ENCODE data around the gene BMAL1.
A peak's percentile ranks its signal among the peaks of the same experiment; 100 is the strongest.

Gene BMAL1

DNA sequence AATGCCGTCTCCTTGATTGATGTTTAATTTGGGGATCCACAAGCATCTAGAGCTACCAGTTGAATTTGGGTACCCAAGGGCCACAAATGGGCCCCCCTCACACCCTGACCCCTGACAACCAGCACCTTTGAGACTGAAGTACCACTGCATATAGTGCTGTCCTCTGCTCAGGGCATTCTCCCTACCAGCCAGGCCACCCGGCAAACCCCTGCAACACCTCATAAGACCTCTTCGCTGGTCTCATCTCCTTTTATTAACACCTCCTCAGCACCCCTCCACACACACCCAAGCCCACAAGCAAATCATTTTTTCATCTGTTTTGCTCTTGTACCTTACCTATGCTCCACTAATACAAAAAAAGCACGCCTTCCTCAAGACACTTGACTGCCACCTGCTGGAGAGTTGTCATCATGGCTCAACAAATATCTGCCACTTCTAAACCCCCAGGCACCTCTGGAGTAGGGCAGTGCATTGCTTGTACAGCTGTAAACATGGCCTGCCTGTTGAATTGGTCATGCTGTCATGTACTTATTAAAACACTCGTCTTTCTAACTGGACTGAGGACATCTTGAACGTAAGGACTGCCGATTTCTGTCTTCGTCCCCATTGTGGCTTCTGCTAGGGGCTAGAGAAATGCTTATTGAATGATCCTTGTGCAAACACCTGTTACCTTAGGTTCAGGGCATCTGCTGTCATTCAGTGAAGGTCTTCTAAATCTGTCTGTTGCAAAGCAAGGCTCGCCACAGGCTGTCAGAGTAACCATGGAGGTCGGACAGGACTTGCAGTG is 66.5 kb downstream of the BMAL1 start:
- peak; percentile 73 to 83 (median 80) for DNase-seq

DNA sequence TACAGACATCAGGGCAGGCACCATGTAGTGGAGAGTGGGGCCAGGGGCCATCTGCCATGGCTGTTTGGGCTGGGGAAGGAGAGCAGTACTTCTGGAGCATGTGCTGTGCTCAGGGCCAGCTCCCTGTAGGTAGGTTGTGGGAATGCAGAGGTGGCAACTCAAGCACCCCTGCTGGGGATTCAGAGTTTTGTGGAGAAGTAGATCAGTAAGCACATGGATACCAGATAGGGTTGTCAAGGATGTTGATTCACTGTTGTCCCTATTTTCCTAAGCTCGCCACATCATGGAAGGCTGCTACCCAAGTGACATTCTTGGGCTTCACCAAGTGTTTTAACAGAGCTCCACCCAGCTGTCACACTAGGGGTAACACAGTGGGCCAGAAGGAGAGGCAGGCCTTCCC is 67.2 kb downstream of the BMAL1 start:
- DNase-seq: no peak

DNA sequence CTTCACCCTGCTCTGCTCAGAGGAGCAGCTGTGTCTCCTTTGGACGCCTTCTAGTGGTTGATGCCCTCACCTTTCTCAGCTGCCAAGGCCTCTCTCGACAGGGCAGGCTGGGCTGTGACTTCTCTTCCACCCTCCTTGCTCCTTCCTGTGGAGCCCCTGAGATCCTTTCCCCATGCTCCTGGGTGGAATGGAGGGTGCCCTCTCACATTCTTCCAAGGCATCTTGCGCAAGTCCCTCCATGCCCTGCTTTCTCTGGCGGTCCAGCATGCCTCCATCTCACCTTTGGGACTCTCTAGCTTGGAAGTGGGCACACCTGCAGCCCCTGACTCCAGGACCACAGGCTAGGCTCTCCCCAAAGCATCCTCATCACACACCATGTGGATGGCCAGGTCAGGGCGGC is 68.9 kb downstream of the BMAL1 start:
- no peak for DNase-seq

DNA sequence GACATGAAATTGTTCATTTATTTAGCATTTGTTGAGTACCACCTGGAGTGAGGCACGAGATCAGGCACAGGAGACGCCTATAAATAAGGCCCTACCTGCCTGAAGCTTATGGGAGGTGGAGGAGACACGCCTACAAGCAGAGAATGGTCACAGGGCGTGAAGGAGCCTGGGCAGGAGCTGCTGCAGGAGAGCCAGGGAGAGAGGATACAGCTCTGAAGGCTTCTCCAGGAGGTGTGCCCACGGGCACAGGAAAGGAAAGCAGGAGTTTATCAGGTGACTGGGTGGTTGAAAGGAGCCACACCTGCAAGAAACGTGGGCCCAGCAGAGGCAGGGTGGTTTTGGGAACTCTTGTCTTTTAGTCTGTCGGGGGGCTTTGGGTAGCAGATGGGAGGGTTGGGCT is 70.3 kb downstream of the BMAL1 start:
- no peak for DNase-seq

DNA sequence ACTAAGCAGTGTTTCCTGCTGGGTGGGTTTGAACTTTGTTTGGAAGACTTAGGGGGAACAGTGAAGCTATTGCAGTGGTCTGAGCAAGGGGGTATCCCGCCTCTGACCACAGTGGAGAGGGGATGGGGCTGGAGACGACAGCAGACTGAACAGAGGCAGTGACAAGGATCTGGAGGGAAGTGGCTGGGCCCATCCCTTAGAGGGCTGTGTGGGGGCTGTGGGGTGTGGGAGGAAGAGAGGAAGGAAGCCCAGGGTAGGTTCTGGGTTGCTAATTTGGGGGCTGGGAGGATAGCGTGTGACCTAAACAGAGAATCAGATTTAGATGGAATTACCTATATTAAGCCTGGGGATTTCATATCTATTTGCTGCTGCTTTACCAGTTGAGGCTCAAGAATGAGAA is 70.7 kb downstream of the BMAL1 start:
- peak; percentile 15 to 65 (median 44) for DNase-seq

DNA sequence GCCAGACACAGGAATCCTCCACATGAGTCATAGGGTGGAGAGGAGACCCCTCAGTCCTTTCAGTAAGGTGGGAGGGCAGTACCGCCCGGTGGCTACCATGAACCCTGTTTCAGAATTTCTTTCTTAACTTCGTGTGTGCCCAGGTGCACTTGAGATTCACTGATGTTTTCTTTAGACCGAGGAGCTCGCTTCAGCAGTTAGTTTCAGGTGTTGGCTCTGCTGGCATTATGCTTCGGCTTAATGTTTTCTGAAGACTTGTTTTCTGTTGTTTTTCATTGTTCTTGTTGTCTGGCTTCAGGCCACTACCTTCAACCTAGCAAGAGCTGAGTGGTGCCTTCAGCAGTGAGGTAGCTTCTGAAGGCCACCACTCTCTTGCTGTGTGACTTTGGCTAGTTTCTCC is 71.5 kb downstream of the BMAL1 start:
- DNase-seq: no peak

DNA sequence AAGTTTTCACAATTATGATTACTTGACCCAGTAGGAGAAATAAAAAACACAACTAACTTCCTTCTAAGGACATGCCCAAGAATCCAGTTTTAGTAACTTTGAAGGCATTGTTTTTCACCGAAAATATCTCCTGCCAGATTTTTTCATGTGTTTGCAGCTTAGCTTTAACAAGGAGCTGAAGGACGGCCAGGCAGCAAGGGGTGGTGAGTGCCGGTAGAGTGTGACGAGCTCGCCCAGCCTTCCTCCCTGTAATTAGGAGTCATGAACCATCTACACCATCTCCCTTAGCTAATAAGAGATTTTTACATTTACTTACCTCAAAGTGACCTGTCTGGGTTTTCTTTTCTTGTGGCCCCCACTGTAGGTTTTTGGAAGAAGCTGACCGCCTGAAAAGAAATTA is 72.0 kb downstream of the BMAL1 start:
- no peak for DNase-seq

DNA sequence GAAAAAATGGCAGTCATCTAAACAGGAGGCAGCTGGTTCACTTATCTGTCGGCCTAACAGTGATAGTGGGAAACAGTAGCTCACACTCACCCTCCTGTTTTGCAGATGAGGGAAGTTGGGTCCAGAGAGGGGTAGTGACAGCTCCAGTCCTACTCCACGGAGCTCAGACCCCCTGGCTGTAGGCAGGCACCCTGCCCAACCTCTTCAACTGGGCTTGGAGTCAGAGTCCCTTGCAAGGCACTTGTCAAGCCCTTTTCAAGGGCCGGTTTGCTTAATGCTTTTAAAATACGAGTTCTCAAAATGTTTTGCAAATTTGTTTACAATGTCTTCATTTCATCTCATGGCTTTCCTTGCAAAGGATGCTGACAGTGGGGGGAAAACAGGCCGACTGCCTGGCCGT is 75.1 kb downstream of the BMAL1 start:
- DNase-seq: no peak

DNA sequence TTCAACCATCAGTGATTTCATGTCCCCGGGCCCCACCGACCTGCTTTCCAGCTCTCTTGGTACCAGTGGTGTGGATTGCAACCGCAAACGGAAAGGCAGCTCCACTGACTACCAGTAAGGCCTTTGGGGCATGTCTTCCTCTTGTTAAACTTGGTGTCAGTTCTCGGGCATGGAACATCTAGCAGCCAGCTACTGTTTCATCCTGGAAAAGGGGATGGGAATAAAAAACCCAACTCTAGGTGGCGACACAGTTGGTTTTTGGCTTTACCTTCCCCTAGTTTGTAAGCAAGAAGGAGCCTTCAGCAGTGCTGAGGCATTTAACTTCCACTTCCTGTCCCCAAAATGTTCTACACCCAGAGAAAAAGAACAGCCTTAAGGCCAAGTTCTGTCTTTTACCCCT is 76.7 kb downstream of the BMAL1 start:
- DNase-seq: peak in 1 of 4 experiments; percentile 18

DNA sequence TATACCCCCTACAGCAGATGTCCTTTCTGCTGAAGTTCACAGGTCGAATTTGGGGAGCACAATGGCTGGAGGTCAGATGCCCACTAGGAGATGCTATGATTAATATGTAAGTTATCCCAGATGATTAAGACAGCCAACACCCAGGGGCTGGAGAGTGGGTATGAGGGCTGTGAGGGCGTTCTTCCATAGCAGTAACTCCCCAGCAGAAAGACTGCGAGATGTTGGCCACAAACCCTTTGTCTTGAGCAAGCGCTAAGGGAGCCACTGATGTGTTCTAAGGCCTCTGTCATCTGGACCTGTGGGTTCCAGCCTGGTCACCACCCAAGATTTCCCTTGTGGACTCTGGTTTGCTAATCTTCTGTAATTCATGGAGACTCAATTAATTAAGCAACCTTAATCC is 77.6 kb downstream of the BMAL1 start:
- no peak for DNase-seq

DNA sequence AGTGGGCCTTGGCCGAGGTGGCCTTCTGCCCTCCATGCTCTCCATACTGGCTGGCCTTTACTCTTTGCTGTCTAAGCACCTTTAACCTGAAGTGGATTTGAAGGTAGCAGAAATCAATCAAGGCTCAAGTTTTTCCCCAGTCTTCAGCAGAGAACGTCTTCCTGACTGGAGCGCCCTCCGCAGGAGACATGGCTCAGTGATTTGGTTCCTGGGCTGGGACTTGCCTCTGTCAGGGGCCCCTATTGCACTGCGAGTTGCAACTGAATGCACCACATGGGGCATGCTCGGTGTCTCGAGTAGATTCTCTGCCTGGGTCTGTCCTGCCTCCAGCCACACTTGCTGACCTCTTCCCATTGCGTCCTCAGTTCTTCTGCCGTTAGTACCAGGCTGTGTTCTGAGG is 79.6 kb downstream of the BMAL1 start:
- no peak for DNase-seq

DNA sequence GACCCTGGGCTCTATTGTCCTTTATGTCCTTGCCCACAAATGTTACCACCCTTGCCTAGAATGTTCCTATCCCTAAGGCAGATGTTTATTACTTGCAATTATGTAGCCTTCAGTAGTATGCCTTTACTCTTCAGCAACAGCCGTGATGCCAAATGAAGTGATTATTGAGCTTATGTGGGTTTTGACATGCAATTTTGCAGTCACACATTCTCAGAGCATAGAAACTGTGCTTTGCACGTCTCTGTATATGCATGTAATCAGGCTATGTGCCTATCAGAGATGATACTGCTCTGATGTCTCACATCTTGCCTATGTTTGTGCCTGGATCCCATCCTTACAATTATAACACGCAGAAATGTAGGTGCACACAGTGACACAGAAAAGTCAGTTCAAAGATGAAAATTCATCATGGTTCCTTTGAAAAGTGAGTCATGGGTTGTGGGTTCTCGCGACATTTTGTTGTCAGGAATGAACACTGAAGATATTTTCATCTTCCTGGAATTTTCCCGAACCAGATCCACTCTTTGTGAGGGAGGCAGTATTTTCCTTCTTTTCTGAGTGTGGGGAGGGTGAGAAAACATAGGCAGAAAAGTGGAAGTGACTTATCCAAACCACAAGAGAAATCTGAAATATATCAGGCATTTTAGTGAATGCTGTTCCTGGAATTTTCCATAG is 81.1 kb downstream of the BMAL1 start:
- no peak for DNase-seq

DNA sequence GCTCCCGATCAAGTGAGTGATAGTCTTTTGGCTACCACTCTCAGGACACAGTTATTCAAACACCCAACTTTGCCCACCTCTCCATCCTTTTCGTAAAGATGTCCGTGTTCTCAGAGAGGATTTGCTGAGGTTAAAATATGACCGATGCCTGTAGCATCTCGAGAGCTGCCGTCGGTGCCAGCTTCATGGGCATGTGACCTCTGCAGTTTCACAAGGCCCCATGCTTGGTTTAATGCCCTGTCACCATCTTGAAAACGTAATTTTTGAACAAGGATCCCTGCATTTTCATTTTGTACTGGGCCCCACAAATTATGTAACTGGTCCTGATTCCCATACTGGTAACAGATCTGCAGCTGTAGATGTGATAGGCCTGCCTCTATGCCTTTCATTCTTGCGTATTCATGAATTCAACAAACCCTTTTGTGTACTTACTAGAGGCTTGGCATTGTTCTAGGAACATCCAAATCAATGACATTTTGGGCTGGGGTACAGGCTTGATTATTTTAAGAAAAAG is 85.1 kb downstream of the BMAL1 start:
- DNase-seq: no peak

DNA sequence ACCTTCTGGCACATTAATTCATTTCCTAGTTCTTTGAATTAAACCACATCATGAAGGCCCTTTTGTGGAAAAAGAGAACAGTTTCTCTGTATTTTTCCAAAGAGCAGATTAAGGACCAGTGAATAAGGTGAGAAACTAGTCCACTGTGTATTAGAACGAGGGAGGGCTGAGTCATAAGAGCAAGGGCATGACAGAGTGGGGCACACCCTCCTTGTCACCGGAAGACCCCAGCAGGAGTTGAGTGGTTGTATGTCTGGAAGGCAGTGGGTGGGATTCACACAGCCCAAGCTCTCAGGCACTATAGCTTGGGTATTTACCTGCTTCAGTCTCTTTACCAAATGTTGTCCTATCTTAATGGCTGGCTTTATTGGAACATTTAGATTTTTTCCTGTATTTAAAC is 86.8 kb downstream of the BMAL1 start:
- DNase-seq: no peak

DNA sequence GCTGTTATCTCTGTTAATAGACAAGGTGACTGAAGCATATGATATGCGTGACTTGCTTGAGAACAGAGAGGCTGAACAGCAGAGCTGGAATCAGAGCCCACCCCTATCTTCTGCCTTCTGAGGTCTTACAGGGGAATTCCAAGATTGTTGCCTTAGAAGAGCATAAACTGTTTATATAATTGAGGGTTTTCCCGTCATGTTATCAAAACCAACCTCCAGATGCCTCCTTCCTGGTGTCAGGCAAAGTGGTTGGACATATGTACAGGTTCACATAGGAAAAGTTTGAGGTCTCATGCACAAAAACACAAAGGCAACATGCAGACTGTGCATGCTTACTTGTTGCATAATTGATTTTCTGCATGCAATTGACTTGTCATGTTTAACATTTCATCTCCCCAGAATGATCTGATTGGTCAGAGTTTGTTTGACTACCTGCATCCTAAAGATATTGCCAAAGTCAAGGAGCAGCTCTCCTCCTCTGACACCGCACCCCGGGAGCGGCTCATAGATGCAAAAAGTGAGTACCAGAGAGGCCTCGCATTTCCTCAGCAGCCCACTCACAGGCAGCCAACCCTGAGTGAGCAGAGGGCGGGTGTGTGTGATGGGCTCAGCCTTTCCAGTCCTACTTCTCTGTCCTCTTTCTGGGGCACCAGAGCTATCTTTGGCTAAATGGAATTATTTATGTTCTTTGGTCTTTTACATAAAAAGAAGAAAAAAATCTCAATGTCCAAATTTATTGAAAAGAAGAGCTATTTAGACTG is 88.9 kb downstream of the BMAL1 start:
- DNase-seq: no peak

DNA sequence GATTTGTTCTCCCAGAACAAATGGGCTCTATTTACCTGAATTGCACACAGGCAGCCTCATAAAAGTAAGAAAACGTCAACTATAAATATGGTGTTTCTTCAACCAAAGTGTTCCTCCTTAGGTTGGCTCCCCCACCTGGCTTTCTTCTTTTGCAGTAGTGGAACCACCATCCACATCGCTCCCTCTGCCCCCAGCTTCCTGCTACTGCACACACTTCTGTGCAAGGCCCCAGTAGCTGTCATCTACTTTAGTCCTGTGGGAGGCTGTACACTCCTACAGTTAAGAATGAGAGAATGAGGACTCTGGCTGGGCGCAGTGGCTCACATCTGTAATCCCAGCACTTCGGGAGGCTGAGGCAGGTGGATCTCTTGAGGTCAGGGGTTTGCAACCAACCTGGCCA is 89.5 kb downstream of the BMAL1 start:
- DNase-seq: no peak

DNA sequence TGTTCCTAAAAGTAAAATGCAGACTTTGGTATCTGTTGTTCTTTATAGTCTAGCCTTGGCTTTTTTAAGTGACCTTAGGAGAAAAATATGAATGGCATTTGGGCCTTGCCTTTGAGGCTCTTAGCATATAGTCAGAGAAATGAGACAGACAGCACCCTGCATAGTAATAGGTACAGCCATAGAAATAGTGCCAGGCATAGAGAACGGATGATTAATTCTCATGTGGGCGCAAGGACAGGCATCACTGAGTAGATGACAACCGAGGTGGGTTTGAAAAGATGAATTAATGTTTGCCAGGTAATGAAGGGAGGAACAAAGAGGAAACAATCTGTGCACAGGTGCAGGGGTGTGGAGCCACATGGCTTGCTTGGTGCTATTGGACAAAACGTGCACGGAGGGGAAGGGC is 90.5 kb downstream of the BMAL1 start:
- no peak for DNase-seq

DNA sequence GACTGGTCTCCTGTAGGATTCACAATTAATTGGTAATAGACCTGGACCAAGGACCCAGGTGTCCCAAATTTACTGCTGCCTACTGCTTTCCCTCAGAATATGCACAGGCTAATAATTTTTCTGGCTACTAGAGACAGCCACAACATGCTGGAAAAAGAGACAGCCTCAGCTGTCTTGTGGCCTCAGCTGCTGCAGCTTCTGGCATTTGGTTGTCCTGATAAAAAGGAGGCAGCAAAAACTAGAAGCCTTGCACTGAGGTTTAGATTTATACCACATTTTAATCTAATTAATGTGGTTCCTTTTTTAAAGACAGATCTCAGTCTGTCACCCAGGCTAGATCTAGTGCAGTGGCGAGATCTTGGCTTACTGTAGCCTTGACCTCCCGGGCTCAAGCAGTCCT is 95.6 kb downstream of the BMAL1 start:
- DNase-seq: no peak

DNA sequence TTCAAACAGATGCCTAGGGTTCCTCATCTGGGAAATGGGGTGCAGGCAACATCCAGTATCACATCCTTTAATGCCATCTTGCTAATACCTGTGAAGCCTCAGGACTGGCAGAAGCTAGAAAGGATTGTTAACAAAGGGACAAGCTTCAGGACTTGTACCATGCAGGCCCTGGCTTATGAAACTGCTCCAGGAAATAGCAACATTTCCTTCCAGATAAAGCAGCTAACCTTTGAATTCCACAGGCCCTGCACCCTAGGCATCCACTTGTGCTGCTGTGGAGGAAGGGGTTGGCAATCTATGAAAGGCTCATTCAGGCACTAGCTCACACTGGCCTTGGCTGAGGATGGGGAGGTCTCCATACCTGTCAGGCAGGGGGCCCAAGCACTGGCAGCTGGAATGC is 98.2 kb downstream of the BMAL1 start:
- no peak for DNase-seq

DNA sequence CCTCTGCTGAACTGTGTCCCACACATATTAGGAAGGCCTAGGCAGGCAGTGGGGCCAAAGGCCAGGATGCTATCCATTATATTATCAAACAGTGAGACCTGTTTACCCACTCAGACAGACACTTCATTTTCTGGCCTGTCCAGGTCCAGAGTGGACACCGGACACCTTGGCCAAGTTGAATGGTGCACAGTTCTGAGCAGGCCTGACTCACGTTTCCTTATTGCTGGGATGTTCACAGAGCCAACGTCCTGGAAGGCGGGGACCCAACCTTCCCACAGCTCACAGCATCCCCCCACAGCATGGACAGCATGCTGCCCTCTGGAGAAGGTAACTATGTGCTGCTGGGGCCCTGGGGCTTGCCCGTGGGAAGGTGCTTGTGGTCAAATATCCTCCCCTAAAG is 98.8 kb downstream of the BMAL1 start:
- no peak for DNase-seq

DNA sequence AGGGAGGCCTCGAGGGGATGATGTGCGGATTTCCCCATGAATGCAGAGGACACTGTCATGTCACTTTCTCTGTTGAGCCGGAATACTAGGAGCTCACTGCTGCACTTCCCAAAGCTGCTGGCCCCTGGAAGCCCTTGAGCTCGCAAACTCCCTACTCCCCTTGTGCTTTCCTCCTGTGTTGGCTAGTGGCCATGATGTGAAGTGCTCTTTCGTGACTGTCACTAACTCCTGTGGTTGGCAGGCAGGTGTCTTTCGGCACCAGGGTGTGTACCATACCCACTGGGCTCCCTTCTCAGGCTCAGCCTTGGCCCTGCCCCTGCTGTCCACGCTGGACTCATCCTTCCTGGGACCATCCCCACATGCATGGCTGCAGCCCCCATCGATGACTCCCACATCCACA is 99.2 kb downstream of the BMAL1 start:
- DNase-seq: no peak

DNA sequence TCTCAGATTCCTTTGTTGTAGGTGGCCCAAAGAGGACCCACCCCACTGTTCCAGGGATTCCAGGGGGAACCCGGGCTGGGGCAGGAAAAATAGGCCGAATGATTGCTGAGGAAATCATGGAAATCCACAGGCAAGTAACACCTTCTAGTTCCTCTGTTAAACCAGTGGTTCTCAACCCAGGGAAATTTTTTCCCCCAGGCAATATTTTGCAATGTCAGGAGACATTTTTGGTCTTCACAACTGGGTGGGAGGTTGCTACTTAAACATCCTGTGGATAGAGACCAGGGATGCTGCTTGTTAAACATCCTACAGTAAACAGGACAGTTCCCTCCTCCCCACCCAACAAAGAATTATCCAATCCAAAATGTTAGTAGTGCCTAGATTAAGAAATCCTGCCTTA is 100.7 kb downstream of the BMAL1 start:
- no peak for DNase-seq

DNA sequence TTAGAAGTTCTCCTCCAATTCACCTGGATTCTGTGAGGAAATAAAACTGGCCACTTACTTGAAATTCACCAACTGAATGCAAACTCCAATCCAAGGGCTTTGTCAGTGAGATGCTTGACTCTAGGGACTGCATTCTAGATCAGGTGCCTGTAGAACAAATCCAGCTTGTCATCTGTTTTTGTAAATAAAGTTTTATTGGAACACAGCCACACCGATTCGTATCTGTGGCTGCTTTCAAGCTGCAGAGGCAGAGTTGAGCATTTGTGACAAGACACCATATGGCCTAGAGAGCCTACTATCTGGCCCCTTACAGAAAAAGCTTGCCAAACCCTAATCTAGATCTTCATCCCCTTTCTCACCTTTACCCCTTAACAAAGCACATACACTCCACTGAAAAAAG is 103.1 kb downstream of the BMAL1 start:
- no peak for DNase-seq

DNA sequence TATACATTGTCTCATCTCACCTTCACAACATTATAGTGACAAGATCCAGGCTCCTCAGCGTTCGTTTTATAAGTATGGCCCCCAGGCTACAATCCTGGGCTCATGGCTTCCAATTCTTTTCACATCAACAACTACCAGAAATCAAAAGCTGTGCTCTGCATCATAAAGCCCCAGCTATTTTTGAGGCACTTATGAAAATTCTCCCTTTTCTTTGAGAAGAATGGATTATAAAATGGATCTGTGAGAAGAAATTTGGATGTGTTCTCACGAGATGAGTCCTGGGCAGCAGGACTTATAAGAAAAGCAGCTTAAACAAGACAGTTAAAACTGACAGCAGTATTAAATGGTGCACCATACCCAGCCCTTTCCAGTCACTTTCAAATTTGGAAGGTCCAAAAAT is 105.2 kb downstream of the BMAL1 start:
- no peak for DNase-seq
